ENCODE data around the gene RALB. TPM values are rescaled to one million over a fixed set of nuclear protein-coding genes. Genes with fewer than 3 reads are reported as not detected.

Gene RALB
- total and polyA plus RNA-seq, 2 of the 8 experiments (the other 6 are each of a cell fraction or from before 2014, with no cell fraction given): 12.0 to 16.6 TPM

DNA sequence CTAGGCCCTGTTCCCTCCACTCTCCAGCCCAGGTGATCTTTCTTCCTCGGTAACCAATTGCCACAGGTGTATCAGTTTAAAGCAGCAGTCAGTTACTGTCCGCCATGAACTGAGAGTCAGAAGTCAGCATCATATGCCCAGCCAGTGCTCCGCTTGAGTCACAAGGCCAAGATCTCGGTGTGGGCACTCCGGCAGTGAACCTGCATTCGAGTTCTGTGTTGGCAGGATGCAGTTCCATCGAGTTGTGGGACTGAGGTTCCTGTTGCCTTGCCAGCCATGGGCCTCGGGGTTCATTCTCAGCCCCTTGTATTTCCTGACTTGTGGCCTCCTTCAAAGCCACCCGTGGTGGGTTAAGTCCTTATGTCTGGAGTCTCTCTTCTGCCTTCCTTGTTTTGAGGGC is 26.3 kb upstream of the RALB start:
- Histone ChIP-seq H3K56ac (replicated peaks; ENCODE audit: insufficient read length, low read depth, low read length) (no peak overlapping the region), H2BK5ac (ENCODE audit: low read depth, low read length) (no peak overlapping the region), H4K20me1 (replicated peaks in 1 of 2; ENCODE audit: control insufficient read depth in 1 of 2, insufficient read depth in 2 of 2, low read length in 2 of 2) (peaks cover 0 to 3% of the 10 kb centered on the region in 2 experiments), H4K5ac (ENCODE audit: insufficient read length, low read depth, low read length) (no peak overlapping the region), H3K79me2 (ENCODE audit: control insufficient read depth in 1 of 2, insufficient read depth in 2 of 2, low read length in 2 of 2) (peaks cover 0 to 2% of the 10 kb centered on the region in 2 experiments; a peak in 1 of 4 replicates), H2BK15ac (ENCODE audit: low read length) (no peak overlapping the region), H3K14ac (ENCODE audit: insufficient read length) (no peak overlapping the region), H3K23ac (ENCODE audit: insufficient read length) (no peak overlapping the region), H3K4ac (replicated peaks; ENCODE audit: insufficient read length, low read depth, low read length) (no peak overlapping the region), H3K4me3 (ENCODE audit: extremely low read depth in 1 of 4, insufficient read depth in 2 of 4, low read depth in 3 of 4, low read length in 4 of 4) (no peak overlapping the region), H3K36me3 (ENCODE audit: control insufficient read depth in 2 of 4, insufficient read depth in 4 of 4, low read length in 3 of 4) (peaks cover 0 to 6% (median 0%) of the 10 kb centered on the region in 4 experiments; a peak in 3 of 8 replicates), H2AFZ (ENCODE audit: low read length) (no peak overlapping the region), H4K91ac (replicated peaks; ENCODE audit: insufficient read length, low read length) (no peak overlapping the region), H3K79me1 (ENCODE audit: low read depth, low read length) (no peaks in the 10 kb centered on the region), H3K9me3 (ENCODE audit: insufficient read depth in 2 of 2, low read depth in 1 of 2, low read length in 1 of 2) (peaks cover 7 to 9% of the 10 kb centered on the region in 2 experiments), H2AK5ac (ENCODE audit: low read depth, low read length) (no peak overlapping the region), H3K23me2 (ENCODE audit: low read depth, low read length) (peaks cover 3% of the 10 kb centered on the region; the same call in 1 of the 2 replicates), H2BK120ac (replicated peaks; ENCODE audit: low read depth, low read length) (no peak overlapping the region), H3K18ac (ENCODE audit: extremely low read depth, low read length) (no peak overlapping the region), H3K4me1 (replicated peaks in 1 of 4; ENCODE audit: control insufficient read depth in 3 of 4, insufficient read depth in 4 of 4, low read length in 3 of 4) (peaks cover 0 to 7% (median 6%) of the 10 kb centered on the region in 4 experiments; a peak in 5 of 7 replicates), H2BK20ac (ENCODE audit: low read length) (no peak overlapping the region), H3K9ac (replicated peaks in 1 of 4; ENCODE audit: extremely low read depth in 1 of 4, low read depth in 3 of 4, low read length in 3 of 4) (no peak overlapping the region), H4K8ac (ENCODE audit: extremely low read depth, insufficient read depth, low read length) (no peak overlapping the region), H3K4me2 (ENCODE audit: insufficient read depth in 1 of 2, low read depth in 2 of 2, low read length in 2 of 2) (no peak overlapping the region), H2BK12ac (ENCODE audit: low read depth, low read length) (no peak overlapping the region), H3K27ac (ENCODE audit: low read depth, low read length) (no peak overlapping the region), H3K27me3 (replicated peaks in 1 of 4; ENCODE audit: control insufficient read depth in 3 of 4, extremely low read depth in 1 of 4, insufficient read depth in 3 of 4, low read length in 3 of 4) (peaks cover 13 to 45% (median 29%) of the 10 kb centered on the region in 4 experiments)
- FAIRE-seq (no peak), DNase-seq (ENCODE audit: low read depth in 1 of 2, low spot score in 2 of 2) (no peak)
- ChIA-PET POLR2A (ENCODE audit: partially characterized antibody) (interaction anchor here (1.0 to 1.5 kb wide), 2 partner anchors 10 to 26 kb away, joined by 3 read pairs; partner anchors contain the start of gene RALB), CTCF (ENCODE audit: partially characterized antibody) (interaction anchor here (1.2 to 1.6 kb wide), 2 partner anchors 86 to 454 kb away, joined by 3 to 11 read pairs; no protein-coding TSS in a partner anchor)
- 90% methylated on average over 9 of the region's 9 CpGs; no CpG with 5 or more reads in 1 of the 2 experiments for WGBS, 2 experiments (ENCODE audit: extremely low coverage in 1 of 2, insufficient coverage in 1 of 2, insufficient read length in 1 of 2, insufficient replicate concordance in 2 of 2, low coverage in 1 of 2, low lambda C conversion rate in 2 of 2, missing lambda C conversion rate in 1 of 2)
- no peak for TF ChIP-seq KDM5A (IDR thresholded peaks at IDR 0.05; ENCODE audit: low read length)
- TF ChIP-seq TEAD4 (IDR thresholded peaks at IDR 0.05; ENCODE audit: low read depth, low read length): no peak
- no peak for TF ChIP-seq NRF1 (IDR thresholded peaks at IDR 0.05; ENCODE audit: low read depth, low read length)
- TF ChIP-seq RXRA (IDR thresholded peaks at IDR 0.05; ENCODE audit: insufficient read depth, low read depth, low read length): no peak
- TF ChIP-seq POLR2AphosphoS5 (IDR thresholded peaks at IDR 0.05; ENCODE audit: low read depth, low read length): no peak
- TF ChIP-seq, protein P1, sequence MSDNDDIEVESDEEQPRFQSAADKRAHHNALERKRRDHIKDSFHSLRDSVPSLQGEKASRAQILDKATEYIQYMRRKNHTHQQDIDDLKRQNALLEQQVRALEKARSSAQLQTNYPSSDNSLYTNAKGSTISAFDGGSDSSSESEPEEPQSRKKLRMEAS (IDR thresholded peaks at IDR 0.05): no peak
- no peak for TF ChIP-seq SAP30 (IDR thresholded peaks at IDR 0.05; ENCODE audit: insufficient read depth, insufficient replicate concordance, low read length)
- no peak for TF ChIP-seq CEBPB (IDR thresholded peaks at IDR 0.05; ENCODE audit: low read depth, low read length)
- TF ChIP-seq CBX8 (IDR thresholded peaks at IDR 0.05; ENCODE audit: borderline replicate concordance, low read depth, low read length): no peak
- no peak for TF ChIP-seq POU5F1 (IDR thresholded peaks at IDR 0.05; ENCODE audit: low read depth, low read length)
- no peak for TF ChIP-seq NANOG (IDR thresholded peaks at IDR 0.05; ENCODE audit: insufficient read depth, low read depth, low read length, poor library complexity, severe bottlenecking)
- TF ChIP-seq BCL11A (IDR thresholded peaks at IDR 0.05; ENCODE audit: low read depth in 2 of 2, low read length in 2 of 2): no peak
- no peak for TF ChIP-seq JUND (IDR thresholded peaks at IDR 0.05; ENCODE audit: low read length)
- TF ChIP-seq PHF8 (conservative IDR thresholded peaks at IDR 0.05; ENCODE audit: low read depth, low read length): no peak
